GM18499 (cell line): ENCODE data around the gene C1orf115.
"Not testable (repeated sequence)": the region's sequence is repeated elsewhere in the genome, so short reads cannot be mapped to it uniquely, and the experiment has no call there.

Experiments
- ATAC-seq: cut with Tn5 transposase; IDR thresholded peaks from one replicate; pipeline ENCODE4 v1.9.1; 2021; ENCODE audit warnings: moderate number of reproducible peaks; ENCODE audit not compliant: insufficient read depth, unreplicated experiment

C1orf115 gene

GRCh38 chr1:220715986-220716385 lies 25.8 kb downstream of the C1orf115 start:
- not testable (repeated sequence) for ATAC-seq

DNA sequence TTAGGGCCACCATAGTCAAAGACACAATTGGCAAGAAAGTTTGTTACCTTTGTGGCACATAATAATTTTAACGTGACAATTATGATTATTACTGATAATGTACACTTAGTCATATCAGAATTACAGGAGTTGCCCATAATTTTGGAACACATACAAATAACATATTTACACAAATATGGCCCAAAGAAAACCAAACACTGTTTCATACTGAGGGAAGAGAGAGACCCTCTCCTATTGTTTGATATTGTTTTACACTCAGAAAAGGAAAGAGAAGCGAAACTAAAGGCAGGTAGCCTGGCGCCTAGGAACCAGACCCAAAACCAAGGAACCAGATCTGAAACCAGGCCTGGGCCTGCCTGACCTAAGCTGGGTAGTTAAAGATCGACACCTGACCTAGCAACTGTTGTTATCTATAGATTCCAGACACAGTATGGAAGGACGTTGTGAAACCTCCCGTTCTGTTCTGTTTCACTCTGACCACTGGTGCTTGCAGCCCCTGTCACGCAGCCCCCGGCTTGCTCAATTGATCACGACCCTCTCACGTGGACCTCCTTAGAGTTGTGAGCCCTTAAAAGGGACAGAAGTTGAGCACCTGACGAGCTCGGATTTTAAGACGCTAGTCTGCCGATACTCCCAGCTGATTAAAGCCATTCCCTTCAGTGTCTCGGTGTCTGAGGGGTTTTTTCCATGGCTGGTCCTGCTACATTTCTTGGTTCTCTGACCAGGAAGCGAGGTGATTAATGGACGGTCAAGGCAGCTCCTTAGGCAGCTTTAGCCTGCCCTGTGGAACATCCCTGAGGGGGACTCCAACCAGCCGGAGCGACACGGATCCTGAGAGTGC lies 27.9 kb downstream of the C1orf115 start:
- ATAC-seq = no peak

GRCh38 chr1:220721266-220721665 lies 31.1 kb downstream of the C1orf115 start:
- ATAC-seq = not testable (repeated sequence)

DNA sequence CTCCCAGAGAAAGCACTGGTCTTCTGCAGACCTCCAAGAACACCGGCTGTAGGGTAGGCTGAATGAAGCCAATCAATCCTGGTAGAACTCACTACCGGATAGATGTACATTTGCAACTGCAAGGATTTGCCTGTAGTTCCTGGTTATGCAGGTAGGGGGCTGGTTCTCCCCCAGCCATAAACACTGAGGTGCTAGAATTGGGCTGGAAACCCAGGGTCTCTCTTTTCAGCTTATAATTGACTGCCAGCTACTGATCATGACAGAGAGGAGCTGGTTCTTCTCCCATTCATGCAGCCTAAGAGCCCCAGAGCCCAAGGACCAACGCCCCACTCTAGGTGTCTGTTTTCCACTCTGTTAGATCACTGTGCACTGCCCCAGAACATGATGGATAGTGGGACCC lies 36.5 kb downstream of the C1orf115 start:
- no peak for ATAC-seq

DNA sequence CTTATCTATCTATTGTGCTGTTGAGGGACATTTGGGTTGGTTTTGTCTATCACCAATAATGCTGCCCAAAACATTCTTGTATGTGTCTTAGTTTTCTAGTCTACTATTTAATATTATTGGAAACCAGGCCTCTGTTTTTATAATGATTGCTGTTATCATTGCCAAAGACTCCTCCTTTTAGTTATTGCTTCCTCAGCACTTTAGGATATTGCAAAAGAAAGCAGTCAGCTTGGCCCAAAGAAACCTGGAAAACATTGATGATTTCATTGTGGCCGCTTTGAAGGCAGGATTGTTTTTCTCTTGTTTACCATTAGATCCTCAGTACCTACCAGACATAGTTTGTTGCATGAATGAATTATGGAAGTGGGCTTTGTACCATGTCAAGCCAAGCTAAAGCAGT lies 37.4 kb downstream of the C1orf115 start:
- ATAC-seq = no peak

DNA sequence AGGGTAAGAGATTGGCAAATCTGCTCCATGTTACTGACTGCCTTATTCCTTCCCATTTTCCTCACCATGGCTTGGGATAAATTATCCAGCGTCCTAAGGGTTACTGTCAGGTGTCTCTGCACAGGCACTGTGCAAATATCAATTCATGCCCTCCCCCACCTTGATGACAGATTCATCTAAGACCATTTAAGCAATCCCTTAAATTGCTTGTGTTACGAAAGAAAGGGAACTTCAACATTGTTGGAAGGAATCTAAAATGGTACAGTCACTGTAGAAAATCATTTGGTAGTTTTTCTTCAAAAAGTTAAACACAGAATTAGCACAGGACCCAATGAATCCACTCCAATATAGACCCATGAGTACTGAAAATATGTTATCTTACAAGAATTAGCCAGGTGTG lies 40.3 kb downstream of the C1orf115 start:
- ATAC-seq = no peak

DNA sequence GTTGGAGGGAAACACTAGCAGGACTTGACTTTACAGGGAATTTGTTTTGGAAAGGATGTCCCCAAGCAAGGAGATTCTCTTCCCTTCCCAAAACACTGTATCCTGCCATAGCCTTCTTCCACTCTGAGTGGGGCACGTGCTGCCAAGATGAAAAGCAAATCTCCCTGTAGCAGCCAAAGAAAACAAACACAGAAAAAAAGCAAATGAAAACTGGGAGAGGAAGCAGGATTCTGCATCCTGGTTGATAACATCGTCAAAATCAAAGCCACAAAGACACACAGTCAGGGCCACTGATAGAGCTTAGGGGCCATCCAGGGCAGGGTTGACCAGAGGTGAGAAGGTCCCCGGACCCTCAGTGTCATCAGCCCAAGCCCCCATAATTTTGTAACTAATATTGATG lies 42.0 kb downstream of the C1orf115 start:
- no peak for ATAC-seq

DNA sequence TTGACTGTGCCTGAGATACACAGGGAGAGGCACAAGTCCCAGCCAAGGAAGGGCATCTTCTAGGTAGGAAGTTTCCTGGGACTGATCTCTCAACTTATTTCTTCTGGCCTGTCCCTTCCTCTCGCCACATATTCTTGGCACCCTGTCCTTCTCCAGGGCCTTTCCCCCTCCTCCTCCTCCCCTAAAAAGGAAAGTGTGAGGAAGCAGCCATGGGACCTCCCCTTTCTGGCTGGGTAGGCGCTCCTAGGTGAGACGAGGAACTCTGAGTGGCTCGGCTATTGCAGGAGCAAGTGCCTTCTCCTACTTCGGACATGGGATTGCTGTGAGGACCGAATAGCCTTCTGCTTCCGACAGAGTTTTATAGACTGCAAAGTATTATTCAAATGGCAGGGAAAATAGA lies 42.5 kb downstream of the C1orf115 start:
- ATAC-seq = no peak

- ATAC-seq = no peak
Measured at GRCh38 chr1:220733086-220733601, 43.0 kb downstream of the C1orf115 start.

DNA sequence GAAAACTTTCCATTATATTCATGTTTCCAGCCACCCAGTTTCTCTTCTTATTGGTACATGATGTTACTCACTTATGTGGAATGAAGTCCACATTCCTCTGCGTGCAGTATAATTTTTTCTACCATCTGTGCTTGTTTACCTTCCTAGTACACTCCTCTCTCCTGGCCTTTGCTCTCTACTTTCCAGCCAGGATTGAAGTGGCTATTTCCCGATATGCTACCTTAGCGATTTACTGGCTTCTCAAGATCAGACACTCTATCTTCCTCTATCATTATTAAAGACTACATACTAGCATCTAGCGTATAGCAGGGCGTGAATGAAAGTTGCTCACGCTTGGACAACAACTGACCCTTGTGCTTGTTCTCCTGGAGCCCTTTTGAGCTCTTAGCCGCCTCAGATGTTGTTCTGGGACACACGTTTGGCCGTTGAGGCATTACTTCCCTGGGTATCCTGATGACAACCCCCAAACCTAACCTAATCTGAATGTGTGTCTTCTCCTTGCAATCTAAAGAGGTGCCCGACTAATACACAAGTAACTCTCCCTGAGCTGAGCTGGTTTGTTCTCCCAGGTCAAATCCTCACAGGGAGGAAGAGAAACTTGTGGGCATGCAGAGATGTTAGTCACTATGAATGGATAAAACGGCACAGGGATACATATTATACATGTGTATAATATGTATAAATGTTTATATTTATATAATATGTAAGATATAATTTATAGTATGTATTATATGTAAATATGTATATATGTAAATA lies 44.6 kb downstream of the C1orf115 start:
- ATAC-seq = no peak

DNA sequence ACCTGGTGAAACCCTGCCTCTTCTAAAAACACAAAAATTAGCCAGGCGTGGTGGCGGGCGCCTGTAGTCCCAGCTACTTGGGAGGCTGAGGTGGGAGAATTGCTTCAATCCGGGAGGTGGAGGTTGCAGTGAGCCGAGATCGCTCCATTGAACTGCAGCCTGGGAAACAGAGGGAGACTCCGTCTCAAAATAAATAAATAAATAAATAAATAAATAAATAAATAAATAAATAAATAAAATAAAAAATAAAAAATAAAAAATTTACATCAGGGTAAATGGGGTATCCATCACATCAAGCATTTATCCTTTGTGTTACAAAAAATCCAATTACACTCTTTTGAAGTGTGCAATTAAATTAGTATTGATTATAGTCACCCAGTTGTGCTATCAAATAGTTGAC lies 46.1 kb downstream of the C1orf115 start:
- not testable (repeated sequence) for ATAC-seq

DNA sequence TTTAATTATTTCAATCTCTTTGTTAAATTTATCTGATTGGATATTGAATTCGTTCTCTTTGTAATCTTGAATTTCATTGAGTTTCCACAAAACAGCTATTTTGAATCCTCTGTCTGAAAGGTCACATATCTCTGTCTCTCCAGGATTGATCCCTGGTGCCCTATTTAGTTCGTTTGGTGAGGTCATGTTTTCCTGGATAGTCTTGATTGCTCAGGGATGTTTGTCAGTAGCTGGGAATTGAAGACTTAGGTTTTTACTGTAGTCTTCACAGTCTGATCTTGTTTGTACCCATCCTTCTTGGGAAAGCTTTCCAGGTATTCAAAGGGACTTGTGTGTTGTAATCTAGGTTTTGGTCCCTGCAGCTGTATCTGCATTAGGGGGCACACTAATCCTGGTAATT lies 51.2 kb downstream of the C1orf115 start:
- no peak for ATAC-seq

DNA sequence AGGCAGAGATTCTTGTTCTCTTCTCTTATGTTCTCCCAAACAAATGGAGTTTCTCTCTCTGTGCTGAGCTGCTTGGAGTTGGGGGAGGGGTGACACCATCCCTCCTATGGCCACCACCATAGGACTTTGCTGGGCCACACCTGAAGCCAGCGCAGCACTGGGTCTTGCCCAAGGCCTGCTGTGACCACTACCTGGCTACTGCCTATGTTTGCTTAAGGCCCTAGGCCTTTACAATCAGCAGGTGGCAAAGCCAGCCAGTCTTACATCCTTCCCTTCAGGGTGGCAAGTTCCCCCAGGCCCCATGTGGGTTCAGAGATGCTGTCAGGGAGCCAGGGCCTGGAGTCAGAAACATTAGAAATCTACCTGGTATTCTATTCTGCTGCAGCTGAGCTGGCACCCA lies 51.7 kb downstream of the C1orf115 start:
- ATAC-seq = no peak

DNA sequence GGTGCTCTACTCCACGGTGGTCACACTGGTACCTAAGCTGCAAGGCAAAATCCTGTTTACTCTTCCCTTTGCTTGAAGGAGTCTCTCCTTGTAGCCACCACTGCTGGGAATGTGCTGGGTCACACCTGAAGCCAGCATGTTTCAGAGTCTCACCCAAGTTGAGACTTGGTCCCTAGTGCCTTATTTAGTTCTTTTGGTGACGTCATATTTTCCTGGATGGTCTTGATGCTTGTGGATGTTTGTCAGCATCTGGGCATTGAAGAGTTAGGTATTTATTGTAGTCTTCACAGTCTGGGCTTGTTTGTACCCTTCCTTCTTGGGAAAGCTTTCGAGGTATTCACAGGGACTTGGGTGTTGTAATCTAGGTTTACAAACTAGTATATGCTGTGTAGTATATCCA lies 52.4 kb downstream of the C1orf115 start:
- no peak for ATAC-seq

- ATAC-seq = no peak
Measured at GRCh38 chr1:220746851-220747250, 56.7 kb downstream of the C1orf115 start.

GRCh38 chr1:220747437-220748088 lies 57.4 kb downstream of the C1orf115 start:
- no peak for ATAC-seq

GRCh38 chr1:220748089-220748934 lies 58.1 kb downstream of the C1orf115 start, which contains the start of gene MTARC2:
MTARC2 (plus strand) TSS chr1:220748322; CDS start chr1:220748532, 210 bp downstream.
- ATAC-seq = peak; percentile 93
